SU-DHL-6 (cell line): Measurements from ENCODE around the gene FARS2.

Experiments used
- H2AFZ ChIP-seq: fragments of 200-600 bp; sonication (generic); 2 replicates; pipeline ENCODE4 v1.6.1; 2014; ENCODE audit warnings: low read depth, mild to moderate bottlenecking, moderate library complexity, mixed read lengths, antibody characterized with exemption, low read length; ENCODE audit not compliant: severe bottlenecking
- H3F3A ChIP-seq: fragments of 200-600 bp; shearing (Covaris generic); 2 replicates; pipeline ENCODE4 v1.6.0; 2016; ENCODE audit warnings: antibody characterized with exemption, mild to moderate bottlenecking; ENCODE audit not compliant: insufficient read depth
- H3K27ac ChIP-seq: fragments of 200-600 bp; sonication (generic); 2 replicates; pipeline ENCODE4 v1.5.1; 2016; ENCODE audit warnings: low read depth, mild to moderate bottlenecking, low read length, moderate library complexity, mixed read lengths
- H3K27me3 ChIP-seq: fragments of 200-600 bp; sonication (generic), shearing (Covaris generic); 2 replicates; pipeline ENCODE4 v1.6.0; 2014; ENCODE audit warnings: mild to moderate bottlenecking, low read length
- H3K36me3 ChIP-seq: fragments of 200-600 bp; sonication (generic); 2 replicates; pipeline ENCODE4 v1.6.1; 2014; ENCODE audit warnings: mild to moderate bottlenecking, low read length, mixed read lengths
- H3K4me2 ChIP-seq: fragments of 300-600, 200-600 bp; shearing (Covaris generic), sonication (generic); 2 replicates; pipeline ENCODE4 v1.6.0; 2014; ENCODE audit warnings: low read length, low read depth, mild to moderate bottlenecking; ENCODE audit not compliant: poor library complexity, severe bottlenecking
- H3K4me3 ChIP-seq: fragments of 200-600 bp; sonication (generic); 2 replicates; pipeline ENCODE4 v1.5.1; 2014; ENCODE audit warnings: antibody characterized with exemption, low read length, mild to moderate bottlenecking, mixed read lengths; ENCODE audit not compliant: insufficient read depth, poor library complexity, severe bottlenecking
- H3K79me2 ChIP-seq: fragments of 200-600 bp; sonication (generic); 2 replicates; pipeline ENCODE4 v1.6.1; 2014; ENCODE audit warnings: mild to moderate bottlenecking, low read length, moderate library complexity; ENCODE audit not compliant: insufficient read depth
- H3K9ac ChIP-seq: fragments of 200-600 bp; sonication (generic); 2 replicates; pipeline ENCODE4 v1.7.0; 2014; ENCODE audit warnings: mild to moderate bottlenecking, low read length
- H3K9me2 ChIP-seq: fragments of 200-600 bp; sonication (generic); replicated peaks from 2 replicates; pipeline ENCODE4 v1.6.1; 2014; ENCODE audit warnings: low read length; ENCODE audit not compliant: insufficient read depth
- H3K9me3 ChIP-seq: fragments of 200-600 bp; sonication (generic); 2 replicates; pipeline ENCODE4 v1.6.1; 2014; ENCODE audit warnings: low read length, mixed read lengths; ENCODE audit not compliant: insufficient read depth
- H4K20me1 ChIP-seq: fragments of 200-600 bp; sonication (generic); 2 replicates; pipeline ENCODE4 v1.6.1; 2014; ENCODE audit warnings: low read depth, mild to moderate bottlenecking, antibody characterized with exemption, low read length, moderate library complexity, mixed read lengths
- EZH2phosphoT487 ChIP-seq: fragments of 200-600 bp; sonication (generic), shearing (Covaris generic); conservative IDR thresholded peaks from 2 replicates; pipeline ENCODE4 v1.6.1; 2018; ENCODE audit warnings: mild to moderate bottlenecking, antibody characterized with exemption, low read length, moderate library complexity, mixed read lengths
- TF ChIP-seq, protein P1 (sequence below): fragments of 200-600 bp; sonication (generic); IDR thresholded peaks from one replicate; pipeline ENCODE4 v1.5.1; 2017; ENCODE audit warnings: antibody characterized with exemption, mild to moderate bottlenecking, low read length, moderate library complexity; ENCODE audit not compliant: insufficient read depth, poor library complexity, severe bottlenecking

Gene FARS2

GRCh38 chr6:5484692-5485091 is 223.4 kb downstream of the FARS2 start:
- Histone ChIP-seq H2AFZ (no peak overlapping the region), H3K4me3 (no peak overlapping the region), H3F3A (no peaks in the 10 kb centered on the region), H3K27ac (no peak overlapping the region), H3K79me2 (no peaks in the 10 kb centered on the region), H3K27me3 (no peaks in the 10 kb centered on the region), H4K20me1 (no peaks in the 10 kb centered on the region; the same call in 1 of the 2 replicates), H3K9ac (no peak overlapping the region), H3K9me3 (no peaks in the 10 kb centered on the region), H3K4me2 (no peak overlapping the region), H3K36me3 (no peaks in the 10 kb centered on the region), H3K9me2 (no peaks in the 10 kb centered on the region)
- TF ChIP-seq, protein P1, sequence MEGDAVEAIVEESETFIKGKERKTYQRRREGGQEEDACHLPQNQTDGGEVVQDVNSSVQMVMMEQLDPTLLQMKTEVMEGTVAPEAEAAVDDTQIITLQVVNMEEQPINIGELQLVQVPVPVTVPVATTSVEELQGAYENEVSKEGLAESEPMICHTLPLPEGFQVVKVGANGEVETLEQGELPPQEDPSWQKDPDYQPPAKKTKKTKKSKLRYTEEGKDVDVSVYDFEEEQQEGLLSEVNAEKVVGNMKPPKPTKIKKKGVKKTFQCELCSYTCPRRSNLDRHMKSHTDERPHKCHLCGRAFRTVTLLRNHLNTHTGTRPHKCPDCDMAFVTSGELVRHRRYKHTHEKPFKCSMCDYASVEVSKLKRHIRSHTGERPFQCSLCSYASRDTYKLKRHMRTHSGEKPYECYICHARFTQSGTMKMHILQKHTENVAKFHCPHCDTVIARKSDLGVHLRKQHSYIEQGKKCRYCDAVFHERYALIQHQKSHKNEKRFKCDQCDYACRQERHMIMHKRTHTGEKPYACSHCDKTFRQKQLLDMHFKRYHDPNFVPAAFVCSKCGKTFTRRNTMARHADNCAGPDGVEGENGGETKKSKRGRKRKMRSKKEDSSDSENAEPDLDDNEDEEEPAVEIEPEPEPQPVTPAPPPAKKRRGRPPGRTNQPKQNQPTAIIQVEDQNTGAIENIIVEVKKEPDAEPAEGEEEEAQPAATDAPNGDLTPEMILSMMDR, result no peak
- no peak for TF ChIP-seq EZH2phosphoT487

GRCh38 chr6:5486214-5486613 is 224.9 kb downstream of the FARS2 start:
- no peaks in the 10 kb centered on the region for H3K9me3 ChIP-seq
- TF ChIP-seq EZH2phosphoT487, result no peak
- TF ChIP-seq, protein P1, result no peak
- H2AFZ ChIP-seq, result no peak overlapping the region
- H3K9ac ChIP-seq, result no peak overlapping the region
- no peak overlapping the region for H3K27ac ChIP-seq
- no peaks in the 10 kb centered on the region for H3K27me3 ChIP-seq
- no peak overlapping the region for H3K4me2 ChIP-seq
- no peaks in the 10 kb centered on the region; the same call in 1 of the 2 replicates for H4K20me1 ChIP-seq
- H3K4me3 ChIP-seq, result no peak overlapping the region
- H3K36me3 ChIP-seq, result no peaks in the 10 kb centered on the region
- H3F3A ChIP-seq, result no peaks in the 10 kb centered on the region
- H3K79me2 ChIP-seq, result no peaks in the 10 kb centered on the region
- H3K9me2 ChIP-seq, result no peaks in the 10 kb centered on the region

DNA sequence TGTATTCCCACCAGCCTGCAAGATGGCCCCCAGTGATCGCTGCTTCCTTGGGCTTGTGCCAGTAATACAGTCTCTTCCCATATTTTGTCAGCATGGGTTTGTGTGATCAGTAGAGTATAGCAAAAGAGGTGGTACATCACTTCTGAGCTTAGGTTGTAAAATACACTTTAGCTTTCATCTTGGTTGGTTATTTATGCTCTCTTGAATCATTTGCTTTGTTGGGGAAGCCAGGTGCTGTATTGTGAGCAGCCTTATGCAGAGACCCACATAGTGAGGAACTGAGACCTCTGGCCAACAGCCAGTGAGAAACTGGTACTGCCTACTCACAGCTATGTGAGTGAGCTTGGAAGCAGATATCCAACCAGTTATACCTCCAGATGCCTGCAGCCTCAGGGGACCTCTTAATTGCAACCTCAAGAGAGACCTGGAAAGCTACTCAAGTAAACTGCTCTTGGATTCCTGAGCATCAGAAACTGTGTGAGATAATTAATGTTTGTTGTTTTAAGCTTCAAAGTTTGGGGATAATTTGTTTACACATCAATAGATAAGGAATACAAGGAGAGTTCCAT is 229.3 kb downstream of the FARS2 start:
- Histone ChIP-seq H2AFZ (no peak overlapping the region), H3K36me3 (no peaks in the 10 kb centered on the region), H3K79me2 (no peaks in the 10 kb centered on the region), H3F3A (no peaks in the 10 kb centered on the region), H3K27me3 (no peaks in the 10 kb centered on the region), H3K9ac (no peak overlapping the region), H3K9me3 (no peaks in the 10 kb centered on the region), H3K9me2 (no peaks in the 10 kb centered on the region), H3K27ac (no peak overlapping the region), H3K4me3 (no peak overlapping the region), H4K20me1 (no peaks in the 10 kb centered on the region), H3K4me2 (no peak overlapping the region)
- no peak for TF ChIP-seq EZH2phosphoT487
- TF ChIP-seq, protein P1, result no peak

DNA sequence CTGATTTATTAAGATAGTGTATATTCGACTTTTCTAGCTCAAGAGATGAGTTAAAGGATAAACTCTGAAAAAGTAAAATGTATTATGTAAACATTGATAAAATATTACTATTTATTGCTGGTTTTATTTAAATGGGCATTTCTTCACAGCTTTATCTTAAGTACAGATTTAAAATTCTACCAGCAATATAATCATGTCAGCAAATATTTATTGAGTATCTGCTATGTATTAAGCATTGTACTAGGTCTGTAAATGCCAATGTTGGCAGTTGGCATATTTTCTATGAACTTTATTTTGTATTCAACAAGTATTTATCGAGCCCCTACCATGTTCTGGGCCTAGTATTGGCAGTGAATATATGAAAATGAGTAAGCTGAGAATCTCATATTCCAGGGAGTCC is 231.0 kb downstream of the FARS2 start:
- Histone ChIP-seq H3K9me2 (no peaks in the 10 kb centered on the region), H3K4me3 (no peak overlapping the region), H3K27ac (no peak overlapping the region), H3K27me3 (no peaks in the 10 kb centered on the region), H2AFZ (no peak overlapping the region), H3F3A (no peaks in the 10 kb centered on the region), H4K20me1 (no peaks in the 10 kb centered on the region), H3K36me3 (no peaks in the 10 kb centered on the region), H3K9me3 (no peaks in the 10 kb centered on the region), H3K9ac (no peak overlapping the region), H3K4me2 (no peak overlapping the region), H3K79me2 (no peaks in the 10 kb centered on the region)
- TF ChIP-seq, protein P1, result no peak
- no peak for TF ChIP-seq EZH2phosphoT487
